CD14-positive monocyte (primary cell): ENCODE results near the gene MEGF6. TPM values are rescaled to one million over a fixed set of nuclear protein-coding genes. Genes with fewer than 3 reads are reported as not detected.

Source experiments
- DNase-seq, 3 donors: peaks; one replicate each; pipeline ENCODE4 v3.0.0-alpha.2; 2011 to 2022
- H2AFZ ChIP-seq: 2 replicates; pipeline ENCODE4 v1.6.0; 2012; ENCODE audit warnings: mild to moderate bottlenecking, low read depth, low read length, inconsistent platforms; ENCODE audit not compliant: insufficient read depth, poor library complexity, severe bottlenecking
- H3K27ac ChIP-seq, 2 donors: 1 replicate in 1 of 2; 2 replicates in 1 of 2; pipeline ENCODE4 v1.5.1; 2012 to 2013; ENCODE audit warnings: low read length in 2 of 2, control low read depth in 1 of 2, inconsistent platforms in 1 of 2, low read depth in 1 of 2, mild to moderate bottlenecking in 1 of 2
- H3K27me3 ChIP-seq, 2 donors: one replicate each; pipeline versions ENCODE4 v1.6.0 to v1.6.1; 2011 to 2013; ENCODE audit warnings: low read length in 2 of 2; ENCODE audit not compliant: control insufficient read depth in 2 of 2, insufficient read depth in 2 of 2
- H3K36me3 ChIP-seq, 2 donors: replicated peaks in 1 of 2; 1 replicate in 1 of 2; 2 replicates in 1 of 2; pipeline versions ENCODE4 v1.5.1 to v1.6.1; 2012 to 2013; ENCODE audit warnings: low read length in 2 of 2, control low read depth in 1 of 2, inconsistent platforms in 1 of 2, mild to moderate bottlenecking in 1 of 2; ENCODE audit not compliant: insufficient read depth in 2 of 2, control insufficient read depth in 1 of 2
- H3K4me1 ChIP-seq, 2 donors: 1 replicate in 1 of 2; 2 replicates in 1 of 2; pipeline versions ENCODE4 v1.5.1 to v1.6.1; 2012 to 2013; ENCODE audit warnings: low read length in 2 of 2, control low read depth in 1 of 2, inconsistent platforms in 1 of 2, mild to moderate bottlenecking in 1 of 2, moderate library complexity in 1 of 2; ENCODE audit not compliant: insufficient read depth in 2 of 2, control insufficient read depth in 1 of 2
- H3K4me2 ChIP-seq: replicated peaks from 2 replicates; pipeline ENCODE3; 2012; ENCODE audit warnings: low read length, moderate library complexity, mild to moderate bottlenecking; ENCODE audit not compliant: poor library complexity, severe bottlenecking; ENCODE audit errors: extremely low read depth
- H3K4me3 ChIP-seq, 3 experiments: fragments of 200-600 bp in 1 of 3; sonication (generic) in 1 of 3; replicated peaks in 1 of 3; 1 replicate in 2 of 3; 2 replicates in 1 of 3; pipeline ENCODE4 v1.5.1; 2011 to 2013; ENCODE audit warnings: low read length in 3 of 3, mild to moderate bottlenecking in 3 of 3, control low read depth in 2 of 3, low read depth in 2 of 3, inconsistent platforms in 1 of 3, moderate library complexity in 1 of 3
- H3K79me2 ChIP-seq: 2 replicates; pipeline ENCODE4 v1.6.0; 2012; ENCODE audit warnings: mild to moderate bottlenecking, control low read depth, inconsistent platforms, low read length, moderate library complexity; ENCODE audit not compliant: insufficient read depth
- H3K9ac ChIP-seq: 2 replicates; pipeline ENCODE4 v1.6.0; 2017; ENCODE audit warnings: low read length, mild to moderate bottlenecking; ENCODE audit not compliant: insufficient read depth, poor library complexity, severe bottlenecking
- H3K9me3 ChIP-seq, 2 donors: replicated peaks in 1 of 2; 1 replicate in 1 of 2; 2 replicates in 1 of 2; pipeline versions ENCODE4 v1.5.1 to v1.6.1; 2012 to 2013; ENCODE audit warnings: low read length in 2 of 2, control low read depth in 1 of 2; ENCODE audit not compliant: control insufficient read depth in 1 of 2, insufficient read depth in 1 of 2
- H4K20me1 ChIP-seq: 2 replicates; pipeline ENCODE4 v1.6.0; 2012; ENCODE audit warnings: mild to moderate bottlenecking, low read length, control low read depth, moderate library complexity; ENCODE audit not compliant: insufficient read depth
- H3K27ac Mint-ChIP-seq, 7 donors: one replicate each; pipeline ENCODE4 v1.8.0; 2020; ENCODE audit warnings: mild to moderate bottlenecking in 7 of 7, mixed read lengths in 7 of 7, moderate library complexity in 6 of 7, inconsistent platforms in 2 of 7
- H3K27me3 Mint-ChIP-seq, 3 donors: one replicate each; pipeline ENCODE4 v1.8.0; 2021 to 2022; ENCODE audit warnings: low read depth in 3 of 3, mild to moderate bottlenecking in 3 of 3, mixed read lengths in 3 of 3, moderate library complexity in 3 of 3, inconsistent platforms in 1 of 3
- H3K36me3 Mint-ChIP-seq, 2 donors: one replicate each; pipeline ENCODE4 v1.8.0; 2020; ENCODE audit warnings: mixed read lengths in 2 of 2, inconsistent platforms in 1 of 2, mild to moderate bottlenecking in 1 of 2
- H3K4me1 Mint-ChIP-seq: one replicate; pipeline ENCODE4 v1.8.0; 2020; ENCODE audit warnings: mild to moderate bottlenecking, mixed read lengths
- H3K4me3 Mint-ChIP-seq, 2 donors: one replicate each; pipeline ENCODE4 v1.8.0; 2020; ENCODE audit warnings: mild to moderate bottlenecking in 2 of 2, mixed read lengths in 2 of 2, moderate library complexity in 1 of 2
- H3K9me3 Mint-ChIP-seq, 7 donors: one replicate each; pipeline ENCODE4 v1.8.0; 2020 to 2022; ENCODE audit warnings: mixed read lengths in 7 of 7, mild to moderate bottlenecking in 6 of 7, moderate library complexity in 6 of 7, inconsistent platforms in 2 of 7
- WGBS: methylation state at CpG from one replicate; pipeline ENCODE4 v1.1.5; 2013; ENCODE audit warnings: missing lambda C conversion rate; ENCODE audit not compliant: insufficient coverage; 5-methylcytosine and 5-hydroxymethylcytosine counted together
- intact Hi-C, 2 donors: fragments of 100-400 bp; cut with micrococcal nuclease; formaldehyde crosslinking; loops; one replicate each; pipeline versions ENCODE4 v1.15.0 to v1.15.1; 2023
- polyA plus RNA-seq, 3 donors: library from polyadenylated mRNA; depleted of rRNA in 1 of 3; unstranded in 2 of 3; stranded (reverse) in 1 of 3; fragments of 300-500 nt in 2 of 3; fragments of >200 nt in 1 of 3; fragmentation: Illumina TruSeq in 2 of 3; gene quantifications; 1 replicate in 2 of 3; 2 replicates in 1 of 3; pipeline ENCODE4 v1.2.3, GENCODE V29; 2012 to 2021
- TF ChIP-seq, protein P1 (sequence below): fragments of 200-600 bp; IDR thresholded peaks from one replicate; pipeline ENCODE4 v1.8.0; 2022; ENCODE audit warnings: antibody characterized with exemption, mild to moderate bottlenecking

Gene MEGF6
- polyA plus RNA-seq, 3 donors = 0.39 to 3.8 (median 1.2) TPM

DNA sequence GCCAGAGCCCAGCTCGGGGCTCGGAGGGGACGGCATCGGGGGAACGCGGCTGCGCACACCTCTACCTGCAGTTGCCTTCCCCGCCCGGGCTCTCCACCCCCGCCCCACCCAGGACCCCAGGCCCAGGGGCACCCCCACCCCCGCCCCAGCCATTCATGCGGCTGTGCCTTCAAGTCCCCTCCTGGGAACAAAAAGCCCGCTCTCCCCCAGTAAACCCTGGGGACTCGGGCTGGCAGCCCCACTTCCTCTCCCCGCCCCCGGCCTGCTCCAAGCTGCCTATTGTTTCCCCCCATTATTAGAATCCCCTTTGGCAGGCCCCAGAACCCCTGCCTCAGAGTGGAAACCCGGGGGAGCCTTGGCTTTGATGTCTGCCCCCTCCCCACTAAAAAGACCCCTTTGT, 18.0 kb downstream of the MEGF6 start:
- no peak overlapping the region for H3K4me3 ChIP-seq
- no peak overlapping the region for H2AFZ ChIP-seq
- TF ChIP-seq, protein P1, sequence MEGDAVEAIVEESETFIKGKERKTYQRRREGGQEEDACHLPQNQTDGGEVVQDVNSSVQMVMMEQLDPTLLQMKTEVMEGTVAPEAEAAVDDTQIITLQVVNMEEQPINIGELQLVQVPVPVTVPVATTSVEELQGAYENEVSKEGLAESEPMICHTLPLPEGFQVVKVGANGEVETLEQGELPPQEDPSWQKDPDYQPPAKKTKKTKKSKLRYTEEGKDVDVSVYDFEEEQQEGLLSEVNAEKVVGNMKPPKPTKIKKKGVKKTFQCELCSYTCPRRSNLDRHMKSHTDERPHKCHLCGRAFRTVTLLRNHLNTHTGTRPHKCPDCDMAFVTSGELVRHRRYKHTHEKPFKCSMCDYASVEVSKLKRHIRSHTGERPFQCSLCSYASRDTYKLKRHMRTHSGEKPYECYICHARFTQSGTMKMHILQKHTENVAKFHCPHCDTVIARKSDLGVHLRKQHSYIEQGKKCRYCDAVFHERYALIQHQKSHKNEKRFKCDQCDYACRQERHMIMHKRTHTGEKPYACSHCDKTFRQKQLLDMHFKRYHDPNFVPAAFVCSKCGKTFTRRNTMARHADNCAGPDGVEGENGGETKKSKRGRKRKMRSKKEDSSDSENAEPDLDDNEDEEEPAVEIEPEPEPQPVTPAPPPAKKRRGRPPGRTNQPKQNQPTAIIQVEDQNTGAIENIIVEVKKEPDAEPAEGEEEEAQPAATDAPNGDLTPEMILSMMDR = no peak
- Mint-ChIP-seq H3K4me3 (no peak overlapping the region), H3K27me3 (peaks cover 8 to 11% (median 8%) of the 10 kb centered on the region in 3 donors), H3K27ac (no peak overlapping the region), H3K36me3 (no peaks in the 10 kb centered on the region), H3K4me1 (peaks cover 21% of the 10 kb centered on the region), H3K9me3 (no peaks in the 10 kb centered on the region)
- H3K79me2 ChIP-seq = no peaks in the 10 kb centered on the region
- no peaks in the 10 kb centered on the region for H3K36me3 ChIP-seq
- no peaks in the 10 kb centered on the region for H3K27me3 ChIP-seq
- no peaks in the 10 kb centered on the region for H3K9me3 ChIP-seq
- 64% methylated on average over 7 of the region's 17 CpGs for WGBS
- intact Hi-C loops = loop anchor here in 1 of 2 donors (10.0 kb wide), 1 partner anchor 149 kb away; no protein-coding TSS in a partner anchor
- DNase-seq = no peak
- H3K4me2 ChIP-seq = no peak overlapping the region
- H4K20me1 ChIP-seq = no peaks in the 10 kb centered on the region
- no peak overlapping the region for H3K9ac ChIP-seq
- peaks cover 18 to 21% of the 10 kb centered on the region in 2 donors for H3K4me1 ChIP-seq
- H3K27ac ChIP-seq = no peak overlapping the region

DNA sequence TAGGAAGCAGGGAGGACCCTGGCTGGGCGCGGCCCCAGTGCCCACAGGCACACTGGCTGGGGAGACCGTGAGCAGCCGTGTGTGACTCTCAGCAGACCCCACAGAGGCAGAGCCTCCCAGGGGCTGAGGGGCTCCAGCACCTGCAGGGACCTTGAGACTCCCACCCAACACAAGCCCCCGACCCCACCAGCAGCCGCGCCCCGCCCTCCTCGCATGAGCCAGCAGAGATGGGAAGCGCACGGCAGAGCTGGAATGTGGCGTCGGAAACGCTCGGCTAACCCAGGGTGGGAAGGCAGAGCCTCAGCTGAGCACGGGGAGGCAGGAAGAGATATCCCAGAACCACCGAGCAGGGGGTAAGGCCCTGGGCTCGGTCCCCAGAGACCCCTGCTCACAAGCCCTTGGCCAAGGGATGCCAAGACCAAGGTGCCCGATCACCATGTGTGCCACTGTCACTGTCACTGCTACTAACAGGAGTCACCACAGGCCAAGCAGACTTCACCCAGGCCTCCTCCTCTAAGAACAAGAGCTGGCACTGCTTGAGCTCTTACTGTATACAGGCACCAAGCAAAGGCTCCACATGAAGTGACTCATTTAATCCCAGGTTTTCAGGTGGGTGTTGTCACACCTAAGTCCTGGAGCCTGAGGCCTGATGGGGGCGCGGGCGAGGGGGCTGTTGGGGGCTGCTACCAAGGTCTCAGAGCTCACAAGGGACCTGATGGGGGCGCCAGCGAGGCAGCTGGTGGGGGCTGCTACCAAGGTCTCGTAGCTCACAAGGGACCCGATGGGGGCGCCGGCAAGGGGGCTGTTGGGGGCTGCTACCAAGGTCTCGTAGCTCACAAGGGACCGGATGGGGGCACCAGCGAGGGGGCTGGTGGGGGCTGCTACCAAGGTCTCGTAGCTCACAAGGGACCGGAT, 20.1 kb downstream of the MEGF6 start:
- Mint-ChIP-seq H3K27me3 (peaks cover 0 to 5% (median 2%) of the 10 kb centered on the region in 3 donors), H3K9me3 (no peaks in the 10 kb centered on the region), H3K4me1 (peaks cover 4% of the 10 kb centered on the region), H3K27ac (no peak overlapping the region), H3K36me3 (no peaks in the 10 kb centered on the region), H3K4me3 (no peak overlapping the region)
- TF ChIP-seq, protein P1 = no peak
- Histone ChIP-seq H3K4me3 (no peak overlapping the region), H3K9me3 (no peaks in the 10 kb centered on the region), H3K4me2 (no peak overlapping the region), H3K4me1 (peaks cover 0 to 4% of the 10 kb centered on the region in 2 donors), H4K20me1 (no peaks in the 10 kb centered on the region), H3K36me3 (no peaks in the 10 kb centered on the region), H3K27ac (no peak overlapping the region), H2AFZ (no peak overlapping the region), H3K79me2 (no peaks in the 10 kb centered on the region), H3K27me3 (no peaks in the 10 kb centered on the region), H3K9ac (no peak overlapping the region)
- no peak for DNase-seq
- WGBS = 96% methylated on average over 21 of the region's 33 CpGs
- intact Hi-C loops = loop anchor here in 1 of 2 donors (10.0 kb wide), 1 partner anchor 146 kb away; no protein-coding TSS in a partner anchor
